ENCODE data around the gene TRIM36. TPM values are rescaled to one million over a fixed set of nuclear protein-coding genes. Genes with fewer than 3 reads are reported as not detected.

Gene TRIM36
- total RNA-seq, 1 experiment from 2014 or later: 12.6 TPM

- POLR2A ChIA-PET: no interaction called here
- H3K36me3 ChIP-seq (ENCODE audit: control insufficient read depth in 1 of 2, insufficient read depth in 2 of 2, low read length in 2 of 2): no peaks in the 10 kb centered on the region
- RAD21 ChIA-PET (ENCODE audit: low non-redundant PET in 1 of 2, low total read pairs in 2 of 2, uncharacterized antibody in 2 of 2, unreplicated experiment in 2 of 2): no interaction called here
- no peak overlapping the region for H3K9ac ChIP-seq (ENCODE audit: low read length)
- DNase-seq (ENCODE audit: low read depth, low spot score) (no peak), ATAC-seq (no peak)
- TF ChIP-seq ATF3 (IDR thresholded peaks at IDR 0.05) (no peak), POLR2A (IDR thresholded peaks at IDR 0.05; ENCODE audit: borderline replicate concordance, extremely low read depth, insufficient read depth, insufficient read length) (no peak), EZH2phosphoT487 (IDR thresholded peaks at IDR 0.05; ENCODE audit: borderline replicate concordance) (no peak), CBX3 (IDR thresholded peaks at IDR 0.05; ENCODE audit: low read depth) (no peak), YY1 (IDR thresholded peaks at IDR 0.05; ENCODE audit: extremely low read depth, insufficient replicate concordance, low read depth, low read length) (no peak), ZBTB33 (IDR thresholded peaks at IDR 0.05; ENCODE audit: extremely low read depth, insufficient replicate concordance, low read length) (no peak), MAX (IDR thresholded peaks at IDR 0.05) (no peak), EZH2 (IDR thresholded peaks at IDR 0.05) (no peak)
- no peaks in the 10 kb centered on the region for H4K20me1 ChIP-seq (ENCODE audit: insufficient read depth)
- no peaks in the 10 kb centered on the region for H3K9me2 ChIP-seq (ENCODE audit: insufficient read depth)
- no peak overlapping the region for H3K4me3 ChIP-seq (replicated peaks in 1 of 2; ENCODE audit: low read depth in 1 of 2, low read length in 2 of 2)
- no peak overlapping the region for H3K27ac ChIP-seq (ENCODE audit: low read depth, low read length)
- H3K79me2 ChIP-seq (ENCODE audit: insufficient read depth, low read length): no peaks in the 10 kb centered on the region
- no peaks in the 10 kb centered on the region for H3K9me3 ChIP-seq (ENCODE audit: control insufficient read depth in 1 of 2, insufficient read depth in 1 of 2, low read depth in 1 of 2, low read length in 2 of 2)
- H3K4me1 ChIP-seq (ENCODE audit: control insufficient read depth in 1 of 2, insufficient read depth in 2 of 2, low read length in 2 of 2): peaks cover 0 to under 1% of the 10 kb centered on the region in 2 experiments; a peak in 1 of 4 replicates
- CTCF ChIA-PET: no interaction called here
- H3K4me2 ChIP-seq (ENCODE audit: low read length): no peak overlapping the region
- no TSS peak for BruUV-seq (replicated peaks)
- H3K27me3 ChIP-seq (ENCODE audit: insufficient read depth, low read length): no peaks in the 10 kb centered on the region
- no peak overlapping the region for H2AFZ ChIP-seq (ENCODE audit: low read depth, low read length, poor library complexity, severe bottlenecking)
- intact Hi-C loops (cut with micrococcal nuclease): no loop called here
Measured at GRCh38 chr5:115192098-115192497, 22.4 kb upstream of the TRIM36 start.
